ENCODE measurements around the gene F10. TPM values are rescaled to one million over a fixed set of nuclear protein-coding genes. Genes with fewer than 3 reads are reported as not detected.

F10 gene
- polyA plus RNA-seq, 1 of the 3 experiments (the other 2 are of a cell fraction) = 12.5 TPM

DNA sequence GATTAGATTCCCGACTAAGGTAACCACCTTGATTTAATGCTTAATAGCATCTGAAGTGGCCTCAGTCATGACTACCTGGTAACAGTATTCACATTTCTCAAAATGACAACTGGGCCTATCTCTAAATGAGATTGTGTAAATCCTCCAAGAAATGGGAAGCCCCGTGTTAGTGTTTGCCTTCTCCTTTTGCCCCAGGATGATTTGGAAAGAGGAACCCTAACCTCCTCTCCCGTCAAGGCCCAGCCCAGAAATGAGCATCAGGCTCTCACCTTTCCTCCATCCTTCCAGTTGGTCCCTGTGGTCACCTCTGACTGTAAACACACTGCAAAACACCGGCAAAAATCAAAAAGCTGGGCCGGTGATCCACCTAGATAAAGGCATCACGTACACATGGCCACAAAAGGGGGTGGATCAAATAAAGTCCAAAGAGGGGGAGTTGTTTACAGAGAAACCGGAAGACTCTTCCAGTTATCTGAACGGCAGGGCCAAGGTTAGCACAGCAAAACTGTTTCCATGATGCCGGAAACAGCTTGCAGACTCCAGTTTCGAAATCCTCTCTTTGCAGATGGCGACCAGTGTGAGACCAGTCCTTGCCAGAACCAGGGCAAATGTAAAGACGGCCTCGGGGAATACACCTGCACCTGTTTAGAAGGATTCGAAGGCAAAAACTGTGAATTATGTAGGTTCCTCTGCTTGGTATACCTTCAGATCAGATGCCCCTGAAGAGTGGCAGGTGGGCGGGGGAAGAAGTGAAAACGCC is 16.4 kb downstream of the F10 start:
- Histone ChIP-seq H3K4me1 (ENCODE audit: control insufficient read depth in 1 of 2, insufficient read depth in 2 of 2, low read depth in 1 of 2, low read length in 1 of 2) (no peaks in the 10 kb centered on the region), H3K27ac (ENCODE audit: low read depth in 2 of 2, low read length in 1 of 2) (no peak overlapping the region), H3K9me2 (no peaks in the 10 kb centered on the region), H3K9me3 (no peaks in the 10 kb centered on the region), H3K4me3 (ENCODE audit: low read depth in 2 of 2, low read length in 1 of 2) (no peak overlapping the region), H3K79me2 (ENCODE audit: insufficient read depth) (no peaks in the 10 kb centered on the region), H3K4me2 (no peak overlapping the region), H3K9ac (no peak overlapping the region), H3F3A (replicated peaks; ENCODE audit: insufficient read depth) (peaks cover 6% of the 10 kb centered on the region), H2AFZ (ENCODE audit: low read depth) (no peak overlapping the region), H3K36me3 (replicated peaks in 1 of 2; ENCODE audit: control insufficient read depth in 1 of 2, insufficient read depth in 2 of 2, low read length in 1 of 2) (no peaks in the 10 kb centered on the region), H4K20me1 (ENCODE audit: insufficient read depth) (no peaks in the 10 kb centered on the region), H3K27me3 (ENCODE audit: insufficient read depth) (no peaks in the 10 kb centered on the region)
- CTCF ChIA-PET = no interaction called here
- POLR2A ChIA-PET = no interaction called here
- DNase-seq = no peak
- 78% methylated on average over 16 of the region's 16 CpGs for WGBS (ENCODE audit: low lambda C conversion rate)
- TF ChIP-seq MEF2A (IDR thresholded peaks at IDR 0.05; ENCODE audit: borderline replicate concordance, low read depth) (no peak), TEAD4 (IDR thresholded peaks at IDR 0.05; ENCODE audit: borderline replicate concordance, insufficient read depth) (no peak), EP300 (IDR thresholded peaks at IDR 0.05; ENCODE audit: borderline replicate concordance in 1 of 2, low read depth in 1 of 2, low read length in 1 of 2) (no peak), GATA2 (CRISPR knock-in tag; IDR thresholded peaks at IDR 0.05) (no peak), NFIC (IDR thresholded peaks at IDR 0.05; ENCODE audit: borderline replicate concordance) (no peak), RXRA (IDR thresholded peaks at IDR 0.05; ENCODE audit: borderline replicate concordance, low read depth) (no peak), TCF12 (IDR thresholded peaks at IDR 0.05) (no peak), SIN3A (IDR thresholded peaks at IDR 0.05; ENCODE audit: borderline replicate concordance, low read depth, low read length) (no peak), FOSL2 (IDR thresholded peaks at IDR 0.05; ENCODE audit: borderline replicate concordance, low read depth) (no peak), TAF1 (IDR thresholded peaks at IDR 0.05; ENCODE audit: borderline replicate concordance, low read depth, low read length) (no peak)
- TF ChIP-seq, protein P1, sequence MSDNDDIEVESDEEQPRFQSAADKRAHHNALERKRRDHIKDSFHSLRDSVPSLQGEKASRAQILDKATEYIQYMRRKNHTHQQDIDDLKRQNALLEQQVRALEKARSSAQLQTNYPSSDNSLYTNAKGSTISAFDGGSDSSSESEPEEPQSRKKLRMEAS (IDR thresholded peaks at IDR 0.05; ENCODE audit: low read depth) = no peak
- TF ChIP-seq, protein P2, sequence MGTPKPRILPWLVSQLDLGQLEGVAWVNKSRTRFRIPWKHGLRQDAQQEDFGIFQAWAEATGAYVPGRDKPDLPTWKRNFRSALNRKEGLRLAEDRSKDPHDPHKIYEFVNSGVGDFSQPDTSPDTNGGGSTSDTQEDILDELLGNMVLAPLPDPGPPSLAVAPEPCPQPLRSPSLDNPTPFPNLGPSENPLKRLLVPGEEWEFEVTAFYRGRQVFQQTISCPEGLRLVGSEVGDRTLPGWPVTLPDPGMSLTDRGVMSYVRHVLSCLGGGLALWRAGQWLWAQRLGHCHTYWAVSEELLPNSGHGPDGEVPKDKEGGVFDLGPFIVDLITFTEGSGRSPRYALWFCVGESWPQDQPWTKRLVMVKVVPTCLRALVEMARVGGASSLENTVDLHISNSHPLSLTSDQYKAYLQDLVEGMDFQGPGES (IDR thresholded peaks at IDR 0.05; ENCODE audit: low read depth, low read length) = no peak
- TF ChIP-seq, protein P3, sequence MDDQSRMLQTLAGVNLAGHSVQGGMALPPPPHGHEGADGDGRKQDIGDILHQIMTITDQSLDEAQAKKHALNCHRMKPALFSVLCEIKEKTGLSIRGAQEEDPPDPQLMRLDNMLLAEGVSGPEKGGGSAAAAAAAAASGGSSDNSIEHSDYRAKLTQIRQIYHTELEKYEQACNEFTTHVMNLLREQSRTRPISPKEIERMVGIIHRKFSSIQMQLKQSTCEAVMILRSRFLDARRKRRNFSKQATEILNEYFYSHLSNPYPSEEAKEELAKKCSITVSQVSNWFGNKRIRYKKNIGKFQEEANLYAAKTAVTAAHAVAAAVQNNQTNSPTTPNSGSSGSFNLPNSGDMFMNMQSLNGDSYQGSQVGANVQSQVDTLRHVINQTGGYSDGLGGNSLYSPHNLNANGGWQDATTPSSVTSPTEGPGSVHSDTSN (IDR thresholded peaks at IDR 0.05) = no peak
- TF ChIP-seq, protein P4, sequence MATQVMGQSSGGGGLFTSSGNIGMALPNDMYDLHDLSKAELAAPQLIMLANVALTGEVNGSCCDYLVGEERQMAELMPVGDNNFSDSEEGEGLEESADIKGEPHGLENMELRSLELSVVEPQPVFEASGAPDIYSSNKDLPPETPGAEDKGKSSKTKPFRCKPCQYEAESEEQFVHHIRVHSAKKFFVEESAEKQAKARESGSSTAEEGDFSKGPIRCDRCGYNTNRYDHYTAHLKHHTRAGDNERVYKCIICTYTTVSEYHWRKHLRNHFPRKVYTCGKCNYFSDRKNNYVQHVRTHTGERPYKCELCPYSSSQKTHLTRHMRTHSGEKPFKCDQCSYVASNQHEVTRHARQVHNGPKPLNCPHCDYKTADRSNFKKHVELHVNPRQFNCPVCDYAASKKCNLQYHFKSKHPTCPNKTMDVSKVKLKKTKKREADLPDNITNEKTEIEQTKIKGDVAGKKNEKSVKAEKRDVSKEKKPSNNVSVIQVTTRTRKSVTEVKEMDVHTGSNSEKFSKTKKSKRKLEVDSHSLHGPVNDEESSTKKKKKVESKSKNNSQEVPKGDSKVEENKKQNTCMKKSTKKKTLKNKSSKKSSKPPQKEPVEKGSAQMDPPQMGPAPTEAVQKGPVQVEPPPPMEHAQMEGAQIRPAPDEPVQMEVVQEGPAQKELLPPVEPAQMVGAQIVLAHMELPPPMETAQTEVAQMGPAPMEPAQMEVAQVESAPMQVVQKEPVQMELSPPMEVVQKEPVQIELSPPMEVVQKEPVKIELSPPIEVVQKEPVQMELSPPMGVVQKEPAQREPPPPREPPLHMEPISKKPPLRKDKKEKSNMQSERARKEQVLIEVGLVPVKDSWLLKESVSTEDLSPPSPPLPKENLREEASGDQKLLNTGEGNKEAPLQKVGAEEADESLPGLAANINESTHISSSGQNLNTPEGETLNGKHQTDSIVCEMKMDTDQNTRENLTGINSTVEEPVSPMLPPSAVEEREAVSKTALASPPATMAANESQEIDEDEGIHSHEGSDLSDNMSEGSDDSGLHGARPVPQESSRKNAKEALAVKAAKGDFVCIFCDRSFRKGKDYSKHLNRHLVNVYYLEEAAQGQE (IDR thresholded peaks at IDR 0.05; ENCODE audit: low read depth, low read length) = no peak
